Liver (tissue), 9 donors: ENCODE measurements around the gene ALG12. TPM values are rescaled to one million over a fixed set of nuclear protein-coding genes. Genes with fewer than 3 reads are reported as not detected.

Experiments used
- DNase-seq: peaks from one replicate; pipeline ENCODE4 v3.0.0-alpha.2; 2017; ENCODE audit warnings: low spot score
- H3K27ac ChIP-seq, 2 donors: one replicate each; pipeline ENCODE4 v1.7.0; 2013; ENCODE audit warnings: inconsistent platforms in 2 of 2, low read length in 2 of 2, control low read depth in 1 of 2, low read depth in 1 of 2, mild to moderate bottlenecking in 1 of 2
- H3K27me3 ChIP-seq, 4 donors: one replicate each; pipeline versions ENCODE4 v1.6.1 to v1.7.0; 2013; ENCODE audit warnings: low read length in 3 of 4, inconsistent platforms in 1 of 4, mild to moderate bottlenecking in 1 of 4, moderate library complexity in 1 of 4; ENCODE audit not compliant: control insufficient read depth in 4 of 4, insufficient read depth in 4 of 4
- H3K36me3 ChIP-seq, 4 donors: one replicate each; pipeline versions ENCODE4 v1.6.1 to v1.7.0; 2013; ENCODE audit warnings: low read length in 3 of 4, mild to moderate bottlenecking in 3 of 4, low read depth in 1 of 4, moderate library complexity in 1 of 4; ENCODE audit not compliant: control insufficient read depth in 4 of 4, insufficient read depth in 3 of 4
- H3K4me1 ChIP-seq, 4 donors: one replicate each; pipeline versions ENCODE4 v1.6.1 to v1.7.0; 2013; ENCODE audit warnings: low read length in 3 of 4, mild to moderate bottlenecking in 3 of 4, moderate library complexity in 1 of 4; ENCODE audit not compliant: control insufficient read depth in 4 of 4, insufficient read depth in 4 of 4
- H3K4me3 ChIP-seq, 3 donors: one replicate each; pipeline versions ENCODE4 v1.6.1 to v1.7.0; 2013; ENCODE audit warnings: low read length in 3 of 3, control low read depth in 1 of 3, low read depth in 1 of 3, mild to moderate bottlenecking in 1 of 3
- H3K9ac ChIP-seq, 2 donors: one replicate each; pipeline ENCODE4 v1.7.0; 2013; ENCODE audit warnings: low read length in 2 of 2, mild to moderate bottlenecking in 2 of 2, moderate library complexity in 2 of 2, control low read depth in 1 of 2, low read depth in 1 of 2
- H3K9me3 ChIP-seq, 4 donors: one replicate each; pipeline versions ENCODE4 v1.6.1 to v1.7.0; 2013; ENCODE audit warnings: low read length in 3 of 4; ENCODE audit not compliant: control insufficient read depth in 4 of 4
- EGR1 ChIP-seq, 2 donors: IDR thresholded peaks; 2 replicates each; pipeline ENCODE4 v1.6.1; 2016 to 2018; ENCODE audit warnings: antibody characterized with exemption in 2 of 2, low read depth in 2 of 2
- FOXA1 ChIP-seq: IDR thresholded peaks from 2 replicates; pipeline ENCODE4 v1.6.1; 2016; ENCODE audit warnings: antibody characterized with exemption
- GABPA ChIP-seq, 2 donors: IDR thresholded peaks in 1 of 2; conservative IDR thresholded peaks in 1 of 2; 2 replicates each; pipeline ENCODE4 v1.6.1; 2016; ENCODE audit warnings: antibody characterized with exemption in 2 of 2, mild to moderate bottlenecking in 1 of 2, moderate library complexity in 1 of 2
- HNF4G ChIP-seq: IDR thresholded peaks from 2 replicates; pipeline ENCODE4 v1.6.1; 2016; ENCODE audit warnings: antibody characterized with exemption
- JUND ChIP-seq, 2 donors: IDR thresholded peaks; 2 replicates each; pipeline ENCODE4 v1.6.1; 2016; ENCODE audit warnings: antibody characterized with exemption in 2 of 2
- NR2F2 ChIP-seq: IDR thresholded peaks from 2 replicates; pipeline ENCODE4 v1.6.1; 2016; ENCODE audit warnings: antibody characterized with exemption
- RAD21 ChIP-seq, 2 donors: IDR thresholded peaks; 2 replicates each; pipeline ENCODE4 v1.6.1; 2016; ENCODE audit warnings: antibody characterized with exemption in 2 of 2, mild to moderate bottlenecking in 2 of 2
- RXRA ChIP-seq, 2 donors: IDR thresholded peaks; 2 replicates each; pipeline ENCODE4 v1.6.1; 2017 to 2018; ENCODE audit warnings: antibody characterized with exemption in 2 of 2, mild to moderate bottlenecking in 1 of 2
- TAF1 ChIP-seq: conservative IDR thresholded peaks from 2 replicates; pipeline ENCODE4 v1.6.1; 2016; ENCODE audit warnings: antibody characterized with exemption, mild to moderate bottlenecking
- YY1 ChIP-seq: IDR thresholded peaks from 2 replicates; pipeline ENCODE4 v1.6.1; 2016; ENCODE audit warnings: antibody characterized with exemption, mild to moderate bottlenecking
- WGBS: extraction: QIAGEN DNeasy Blood & Tissue Kit; methylation state at CpG from one replicate; pipeline ENCODE4 v1.1.7; 2013; 5-methylcytosine and 5-hydroxymethylcytosine counted together
- polyA plus RNA-seq, 2 donors: library from polyadenylated mRNA; stranded (reverse) in 1 of 2; unstranded in 1 of 2; fragments of 200-250 nt in 1 of 2; fragments of >200 nt in 1 of 2; fragmentation: Nextera tagmentation in 1 of 2; extraction: Ambion mirVana in 1 of 2; gene quantifications; one replicate each; pipeline versions ENCODE4 v1.2.1 to v1.2.3, GENCODE V29; 2013 to 2015
- total RNA-seq, 2 donors: library from RNA; depleted of rRNA; stranded (reverse); fragments of >200 nt; gene quantifications; one replicate each; pipeline ENCODE4 v1.2.3, GENCODE V29; 2014
- TF ChIP-seq, protein P1 (sequence below): IDR thresholded peaks from 2 replicates; pipeline ENCODE4 v1.6.1; 2016; ENCODE audit warnings: antibody characterized with exemption, mild to moderate bottlenecking
- TF ChIP-seq, protein P2 (sequence below): IDR thresholded peaks from 2 replicates; pipeline ENCODE4 v1.6.1; 2016; ENCODE audit warnings: antibody characterized with exemption
- TF ChIP-seq, protein P3 (sequence below): fragments of 150-350 bp; IDR thresholded peaks from 2 replicates; pipeline ENCODE4 v1.5.1; 2017; ENCODE audit warnings: improper control_type of control experiment, low read depth, low read length; ENCODE audit not compliant: missing input control
- TF ChIP-seq, protein P4 (sequence below): IDR thresholded peaks from 2 replicates; pipeline ENCODE4 v1.6.1; 2016; ENCODE audit warnings: antibody characterized with exemption
- TF ChIP-seq, protein P5 (sequence below): IDR thresholded peaks from 2 replicates; pipeline ENCODE4 v1.6.1; 2016; ENCODE audit warnings: antibody characterized with exemption
- donor health status: healthy.
- donor health status: healthy.
- donor health status: healthy.
- donor health status: healthy.
- donor health status: healthy.

The ALG12 gene
- total and polyA plus RNA-seq, 4 donors, result 10.4 to 20.2 (median 14.0) TPM

DNA sequence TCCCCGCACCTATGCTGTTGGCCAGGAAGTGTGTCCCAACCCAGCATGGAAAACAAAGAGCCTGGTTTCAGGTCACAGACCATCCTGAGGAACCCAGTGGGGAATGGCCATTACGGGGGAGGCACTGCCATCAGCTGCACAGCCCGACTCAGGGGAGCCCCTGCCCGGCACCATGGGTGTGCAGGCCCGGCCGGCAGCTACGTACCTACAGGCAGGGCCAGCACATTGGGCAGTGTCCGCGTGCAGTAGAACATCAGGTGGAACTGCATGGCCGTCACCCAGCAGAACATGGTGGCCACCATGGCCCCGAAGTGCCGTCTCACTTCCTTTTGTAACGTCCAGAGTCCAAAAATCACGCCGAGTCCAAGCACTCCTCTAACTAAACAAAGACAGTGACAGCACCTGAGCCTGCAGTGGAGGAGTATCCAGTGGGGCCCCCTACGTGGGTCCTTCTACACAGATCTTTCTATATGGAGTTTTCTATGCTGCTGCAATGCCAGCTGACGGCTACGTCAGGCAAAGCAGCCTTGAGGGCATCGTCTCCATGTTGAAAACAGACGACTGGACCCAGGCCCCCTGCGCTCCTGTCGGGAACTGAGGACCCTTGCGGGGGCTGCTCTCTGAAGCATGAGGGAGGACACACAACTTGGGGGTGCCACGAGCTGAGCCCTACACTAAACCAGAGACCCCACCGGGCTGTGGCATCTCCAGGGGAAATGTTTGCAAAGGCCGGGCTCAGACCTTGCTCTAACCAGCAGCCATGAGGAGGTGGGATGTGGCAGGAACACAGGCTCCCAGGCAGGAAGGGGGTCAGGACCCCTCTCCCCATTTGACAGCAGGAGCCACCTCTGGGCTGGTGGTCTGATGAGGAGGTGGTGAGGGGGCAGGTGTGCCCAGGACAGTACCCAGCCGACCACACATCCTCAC is 7.7 kb downstream of the ALG12 start:
- DNase-seq, result no peak
- peaks cover 11 to 49% (median 15%) of the 10 kb centered on the region in 4 donors for H3K36me3 ChIP-seq
- WGBS, result 89% methylated on average over 27 of the region's 27 CpGs
- no peak overlapping the region for H3K9ac ChIP-seq
- H3K4me3 ChIP-seq, result no peak overlapping the region
- TF ChIP-seq GABPA (IDR thresholded peaks at IDR 0.05 in 1 of 2, conservative IDR thresholded peaks at IDR 0.05 in 1 of 2), result no peak
- no peak for TF ChIP-seq EGR1 (IDR thresholded peaks at IDR 0.05; ENCODE audit: low read depth in 2 of 2)
- no peak for TF ChIP-seq TAF1
- TF ChIP-seq, protein P1, sequence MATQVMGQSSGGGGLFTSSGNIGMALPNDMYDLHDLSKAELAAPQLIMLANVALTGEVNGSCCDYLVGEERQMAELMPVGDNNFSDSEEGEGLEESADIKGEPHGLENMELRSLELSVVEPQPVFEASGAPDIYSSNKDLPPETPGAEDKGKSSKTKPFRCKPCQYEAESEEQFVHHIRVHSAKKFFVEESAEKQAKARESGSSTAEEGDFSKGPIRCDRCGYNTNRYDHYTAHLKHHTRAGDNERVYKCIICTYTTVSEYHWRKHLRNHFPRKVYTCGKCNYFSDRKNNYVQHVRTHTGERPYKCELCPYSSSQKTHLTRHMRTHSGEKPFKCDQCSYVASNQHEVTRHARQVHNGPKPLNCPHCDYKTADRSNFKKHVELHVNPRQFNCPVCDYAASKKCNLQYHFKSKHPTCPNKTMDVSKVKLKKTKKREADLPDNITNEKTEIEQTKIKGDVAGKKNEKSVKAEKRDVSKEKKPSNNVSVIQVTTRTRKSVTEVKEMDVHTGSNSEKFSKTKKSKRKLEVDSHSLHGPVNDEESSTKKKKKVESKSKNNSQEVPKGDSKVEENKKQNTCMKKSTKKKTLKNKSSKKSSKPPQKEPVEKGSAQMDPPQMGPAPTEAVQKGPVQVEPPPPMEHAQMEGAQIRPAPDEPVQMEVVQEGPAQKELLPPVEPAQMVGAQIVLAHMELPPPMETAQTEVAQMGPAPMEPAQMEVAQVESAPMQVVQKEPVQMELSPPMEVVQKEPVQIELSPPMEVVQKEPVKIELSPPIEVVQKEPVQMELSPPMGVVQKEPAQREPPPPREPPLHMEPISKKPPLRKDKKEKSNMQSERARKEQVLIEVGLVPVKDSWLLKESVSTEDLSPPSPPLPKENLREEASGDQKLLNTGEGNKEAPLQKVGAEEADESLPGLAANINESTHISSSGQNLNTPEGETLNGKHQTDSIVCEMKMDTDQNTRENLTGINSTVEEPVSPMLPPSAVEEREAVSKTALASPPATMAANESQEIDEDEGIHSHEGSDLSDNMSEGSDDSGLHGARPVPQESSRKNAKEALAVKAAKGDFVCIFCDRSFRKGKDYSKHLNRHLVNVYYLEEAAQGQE, result no peak
- TF ChIP-seq, protein P2, sequence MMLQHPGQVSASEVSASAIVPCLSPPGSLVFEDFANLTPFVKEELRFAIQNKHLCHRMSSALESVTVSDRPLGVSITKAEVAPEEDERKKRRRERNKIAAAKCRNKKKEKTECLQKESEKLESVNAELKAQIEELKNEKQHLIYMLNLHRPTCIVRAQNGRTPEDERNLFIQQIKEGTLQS, result no peak
- TF ChIP-seq, protein P3, sequence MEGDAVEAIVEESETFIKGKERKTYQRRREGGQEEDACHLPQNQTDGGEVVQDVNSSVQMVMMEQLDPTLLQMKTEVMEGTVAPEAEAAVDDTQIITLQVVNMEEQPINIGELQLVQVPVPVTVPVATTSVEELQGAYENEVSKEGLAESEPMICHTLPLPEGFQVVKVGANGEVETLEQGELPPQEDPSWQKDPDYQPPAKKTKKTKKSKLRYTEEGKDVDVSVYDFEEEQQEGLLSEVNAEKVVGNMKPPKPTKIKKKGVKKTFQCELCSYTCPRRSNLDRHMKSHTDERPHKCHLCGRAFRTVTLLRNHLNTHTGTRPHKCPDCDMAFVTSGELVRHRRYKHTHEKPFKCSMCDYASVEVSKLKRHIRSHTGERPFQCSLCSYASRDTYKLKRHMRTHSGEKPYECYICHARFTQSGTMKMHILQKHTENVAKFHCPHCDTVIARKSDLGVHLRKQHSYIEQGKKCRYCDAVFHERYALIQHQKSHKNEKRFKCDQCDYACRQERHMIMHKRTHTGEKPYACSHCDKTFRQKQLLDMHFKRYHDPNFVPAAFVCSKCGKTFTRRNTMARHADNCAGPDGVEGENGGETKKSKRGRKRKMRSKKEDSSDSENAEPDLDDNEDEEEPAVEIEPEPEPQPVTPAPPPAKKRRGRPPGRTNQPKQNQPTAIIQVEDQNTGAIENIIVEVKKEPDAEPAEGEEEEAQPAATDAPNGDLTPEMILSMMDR, result no peak
- no peaks in the 10 kb centered on the region for H3K9me3 ChIP-seq
- H3K27ac ChIP-seq, result no peak overlapping the region
- H3K27me3 ChIP-seq, result no peaks in the 10 kb centered on the region
- H3K4me1 ChIP-seq, result no peaks in the 10 kb centered on the region

DNA sequence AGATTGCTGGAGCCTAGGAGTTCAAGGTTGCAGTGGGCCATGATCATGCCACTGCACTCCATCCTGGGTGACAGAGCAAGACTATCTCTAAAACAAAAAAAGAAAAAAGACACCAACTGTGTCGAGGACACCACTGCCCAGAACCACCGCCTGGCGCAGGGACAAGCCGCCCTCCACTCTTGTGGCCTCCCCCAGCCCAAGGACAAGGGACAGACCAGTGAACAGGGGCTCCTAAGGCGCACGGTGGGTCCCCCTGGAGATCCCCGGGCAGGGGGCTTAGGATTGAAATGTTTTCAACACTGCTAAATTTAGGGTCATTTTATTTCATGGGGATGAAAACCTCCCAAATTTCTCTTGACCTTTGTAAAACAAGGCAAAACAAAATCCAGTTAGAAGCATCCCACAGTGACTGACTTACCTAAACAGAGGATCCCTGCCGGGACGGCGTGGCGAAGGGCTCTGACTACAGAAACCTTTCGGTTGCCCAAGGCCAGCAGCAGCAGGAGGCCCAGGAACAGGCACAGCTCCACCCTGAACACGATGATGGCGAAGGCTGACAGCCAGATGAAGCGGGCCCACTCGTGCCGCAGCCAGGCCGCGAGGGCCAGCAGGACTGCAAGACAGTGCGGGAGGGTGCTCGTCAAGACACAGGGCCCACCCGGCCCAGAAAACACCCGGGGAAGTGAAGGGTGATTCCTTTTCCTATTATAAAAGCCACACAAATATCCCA is 8.6 kb downstream of the ALG12 start:
- Histone ChIP-seq H3K9ac (no peak overlapping the region), H3K9me3 (no peaks in the 10 kb centered on the region), H3K36me3 (peaks cover 11 to 50% (median 16%) of the 10 kb centered on the region in 4 donors), H3K27ac (no peak overlapping the region), H3K4me1 (no peaks in the 10 kb centered on the region), H3K4me3 (no peak overlapping the region), H3K27me3 (no peaks in the 10 kb centered on the region)
- TF ChIP-seq TAF1 (no peak), EGR1 (IDR thresholded peaks at IDR 0.05; ENCODE audit: low read depth in 2 of 2) (no peak), NR2F2 (no peak), HNF4G (no peak), RXRA (IDR thresholded peaks at IDR 0.05) (no peak), RAD21 (IDR thresholded peaks at IDR 0.05) (no peak), YY1 (no peak), FOXA1 (no peak), JUND (IDR thresholded peaks at IDR 0.05) (no peak)
- TF ChIP-seq, protein P4, sequence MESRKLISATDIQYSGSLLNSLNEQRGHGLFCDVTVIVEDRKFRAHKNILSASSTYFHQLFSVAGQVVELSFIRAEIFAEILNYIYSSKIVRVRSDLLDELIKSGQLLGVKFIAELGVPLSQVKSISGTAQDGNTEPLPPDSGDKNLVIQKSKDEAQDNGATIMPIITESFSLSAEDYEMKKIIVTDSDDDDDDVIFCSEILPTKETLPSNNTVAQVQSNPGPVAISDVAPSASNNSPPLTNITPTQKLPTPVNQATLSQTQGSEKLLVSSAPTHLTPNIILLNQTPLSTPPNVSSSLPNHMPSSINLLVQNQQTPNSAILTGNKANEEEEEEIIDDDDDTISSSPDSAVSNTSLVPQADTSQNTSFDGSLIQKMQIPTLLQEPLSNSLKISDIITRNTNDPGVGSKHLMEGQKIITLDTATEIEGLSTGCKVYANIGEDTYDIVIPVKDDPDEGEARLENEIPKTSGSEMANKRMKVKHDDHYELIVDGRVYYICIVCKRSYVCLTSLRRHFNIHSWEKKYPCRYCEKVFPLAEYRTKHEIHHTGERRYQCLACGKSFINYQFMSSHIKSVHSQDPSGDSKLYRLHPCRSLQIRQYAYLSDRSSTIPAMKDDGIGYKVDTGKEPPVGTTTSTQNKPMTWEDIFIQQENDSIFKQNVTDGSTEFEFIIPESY, result no peak
- TF ChIP-seq, protein P1, result no peak
- TF ChIP-seq, protein P5, sequence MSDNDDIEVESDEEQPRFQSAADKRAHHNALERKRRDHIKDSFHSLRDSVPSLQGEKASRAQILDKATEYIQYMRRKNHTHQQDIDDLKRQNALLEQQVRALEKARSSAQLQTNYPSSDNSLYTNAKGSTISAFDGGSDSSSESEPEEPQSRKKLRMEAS, result no peak
- TF ChIP-seq, protein P2, result no peak
- WGBS, result 96% methylated on average over 23 of the region's 23 CpGs
- DNase-seq, result no peak
